ENCODE data around the gene PALD1. TPM values are rescaled to one million over a fixed set of nuclear protein-coding genes. Genes with fewer than 3 reads are reported as not detected.

The PALD1 gene
- total RNA-seq, 2 experiments from 2014 or later = 0.41 to 0.48 TPM

- Mint-ChIP-seq H3K9me3 (no peaks in the 10 kb centered on the region), H3K4me3 (no peak overlapping the region), H3K27me3 (no peaks in the 10 kb centered on the region), H3K27ac (no peak overlapping the region), H3K36me3 (no peaks in the 10 kb centered on the region), H3K4me1 (ENCODE audit: low read depth) (no peaks in the 10 kb centered on the region)
- ChIA-PET POLR2A (no interaction called here), CTCF (no interaction called here)
- no peak for DNase-seq
- intact Hi-C loops (cut with micrococcal nuclease) = no loop called here
Observed at GRCh38 chr10:70504521-70505358, 26.2 kb downstream of the PALD1 start.

DNA sequence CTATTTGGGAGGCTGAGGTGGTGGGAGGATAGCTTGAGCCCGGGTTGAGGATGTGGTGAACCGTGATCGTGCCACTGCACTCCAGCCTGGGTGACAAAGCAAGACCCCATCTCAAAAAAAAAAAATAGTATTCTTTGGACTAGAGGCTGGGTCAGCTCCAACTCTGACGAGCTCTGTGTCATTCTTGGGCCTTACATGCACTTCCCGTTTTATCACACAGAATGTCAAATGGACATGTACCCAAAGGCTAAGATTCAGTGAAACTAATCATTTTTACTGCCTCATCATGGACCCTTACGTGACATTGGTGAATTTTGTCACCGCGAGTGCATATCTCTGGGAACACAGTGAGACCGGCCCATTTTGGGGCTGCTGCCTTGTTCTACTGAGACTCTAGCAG, 27.3 kb downstream of the PALD1 start:
- intact Hi-C loops (cut with micrococcal nuclease) = no loop called here
- no peaks in the 10 kb centered on the region for H3K27me3 Mint-ChIP-seq
- ChIA-PET POLR2A (no interaction called here), CTCF (no interaction called here)
- H3K4me3 Mint-ChIP-seq = no peak overlapping the region
- DNase-seq = no peak
- H3K27ac Mint-ChIP-seq = no peak overlapping the region
- H3K36me3 Mint-ChIP-seq = no peaks in the 10 kb centered on the region
- H3K9me3 Mint-ChIP-seq = no peaks in the 10 kb centered on the region
- H3K4me1 Mint-ChIP-seq (ENCODE audit: low read depth) = no peaks in the 10 kb centered on the region

GRCh38 chr10:70507966-70508365, 29.4 kb downstream of the PALD1 start:
- ChIA-PET POLR2A (no interaction called here), CTCF (no interaction called here)
- Mint-ChIP-seq H3K36me3 (no peaks in the 10 kb centered on the region), H3K4me1 (ENCODE audit: low read depth) (no peaks in the 10 kb centered on the region), H3K9me3 (no peaks in the 10 kb centered on the region), H3K27me3 (no peaks in the 10 kb centered on the region), H3K4me3 (no peak overlapping the region), H3K27ac (no peak overlapping the region)
- no peak for DNase-seq
- intact Hi-C loops (cut with micrococcal nuclease) = no loop called here

DNA sequence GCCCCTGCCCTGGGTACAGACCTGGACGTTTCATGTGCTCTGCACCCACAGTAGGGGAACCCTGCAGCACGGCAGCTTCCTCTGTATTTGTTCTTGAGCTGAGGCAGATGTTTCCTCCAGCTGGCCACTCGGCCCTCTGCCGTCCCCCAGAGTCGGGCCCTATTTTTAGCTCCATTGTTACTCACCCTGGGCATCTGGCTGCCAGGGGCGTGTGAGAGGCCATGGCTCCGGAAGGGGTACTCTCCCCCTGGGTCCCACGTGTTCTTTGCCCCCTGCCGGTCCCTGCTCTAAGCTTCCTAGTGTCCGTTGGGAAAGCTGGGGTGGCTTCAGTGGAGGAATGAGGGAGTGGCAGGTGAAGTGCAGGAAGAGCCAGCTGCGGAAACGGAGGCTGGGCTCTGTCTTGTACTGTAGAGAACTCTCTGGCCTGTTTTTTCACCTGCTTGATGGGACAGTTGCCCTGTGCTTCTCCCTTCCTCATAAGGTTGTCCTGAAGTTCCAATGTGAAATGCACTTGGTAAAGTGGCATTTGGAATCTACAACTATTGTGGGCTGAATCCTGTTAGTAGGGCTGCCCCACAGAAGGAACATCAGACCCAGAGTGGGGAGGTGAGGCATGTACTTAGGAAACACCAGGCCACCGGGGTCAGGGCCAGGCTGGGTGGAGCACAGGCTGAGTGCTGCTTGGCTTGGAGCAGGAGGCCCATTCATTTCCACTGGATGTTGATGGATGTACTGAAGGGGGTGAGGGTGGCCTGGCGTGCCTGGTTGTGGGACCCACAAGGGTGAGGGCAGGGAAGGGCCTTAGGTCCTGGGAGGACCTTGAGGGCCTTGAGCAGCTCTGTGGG, 30.6 kb downstream of the PALD1 start:
- Mint-ChIP-seq H3K4me1 (ENCODE audit: low read depth) (peaks cover 3% of the 10 kb centered on the region), H3K36me3 (no peaks in the 10 kb centered on the region), H3K27me3 (peaks cover 2% of the 10 kb centered on the region), H3K9me3 (no peaks in the 10 kb centered on the region), H3K27ac (no peak overlapping the region), H3K4me3 (no peak overlapping the region)
- no peak for DNase-seq
- ChIA-PET CTCF (interaction anchor here (1.1 kb wide), 1 partner anchor 47 kb away, joined by 4 read pairs; no protein-coding TSS in a partner anchor), POLR2A (no interaction called here)
- intact Hi-C loops (cut with micrococcal nuclease) = no loop called here

- POLR2A ChIA-PET = no interaction called here
- H3K27ac Mint-ChIP-seq = no peak overlapping the region
- no peaks in the 10 kb centered on the region for H3K9me3 Mint-ChIP-seq
- DNase-seq = no peak
- intact Hi-C loops (cut with micrococcal nuclease) = no loop called here
- H3K4me1 Mint-ChIP-seq (ENCODE audit: low read depth) = peaks cover 3% of the 10 kb centered on the region
- H3K27me3 Mint-ChIP-seq = peaks cover 7% of the 10 kb centered on the region
- CTCF ChIA-PET = interaction anchor here (1.1 kb wide), 1 partner anchor 48 kb away, joined by 4 read pairs; no protein-coding TSS in a partner anchor
- no peak overlapping the region for H3K4me3 Mint-ChIP-seq
- H3K36me3 Mint-ChIP-seq = no peaks in the 10 kb centered on the region
Observed at GRCh38 chr10:70509757-70510147, 31.2 kb downstream of the PALD1 start.

GRCh38 chr10:70510453-70510852, 31.9 kb downstream of the PALD1 start:
- Mint-ChIP-seq H3K27ac (no peak overlapping the region), H3K4me1 (ENCODE audit: low read depth) (peaks cover 3% of the 10 kb centered on the region), H3K4me3 (no peak overlapping the region), H3K9me3 (no peaks in the 10 kb centered on the region), H3K27me3 (peaks cover 13% of the 10 kb centered on the region), H3K36me3 (no peaks in the 10 kb centered on the region)
- ChIA-PET POLR2A (no interaction called here), CTCF (no interaction called here)
- intact Hi-C loops (cut with micrococcal nuclease) = no loop called here
- DNase-seq = no peak

- Mint-ChIP-seq H3K27me3 (peaks cover 13% of the 10 kb centered on the region), H3K36me3 (no peaks in the 10 kb centered on the region), H3K4me1 (ENCODE audit: low read depth) (peaks cover 3% of the 10 kb centered on the region), H3K9me3 (no peaks in the 10 kb centered on the region), H3K27ac (no peak overlapping the region), H3K4me3 (no peak overlapping the region)
- CTCF ChIA-PET = no interaction called here
- POLR2A ChIA-PET = no interaction called here
- intact Hi-C loops (cut with micrococcal nuclease) = no loop called here
- no peak for DNase-seq
Observed at GRCh38 chr10:70510904-70511303, 32.3 kb downstream of the PALD1 start.

GRCh38 chr10:70512149-70512639, 33.6 kb downstream of the PALD1 start:
- intact Hi-C loops (cut with micrococcal nuclease) = no loop called here
- DNase-seq = no peak
- ChIA-PET POLR2A (no interaction called here), CTCF (interaction anchor here (0.6 to 0.9 kb wide), 2 partner anchors 246 to 872 kb away, joined by 3 read pairs; no protein-coding TSS in a partner anchor)
- peaks cover 3% of the 10 kb centered on the region for H3K4me1 Mint-ChIP-seq (ENCODE audit: low read depth)
- no peak overlapping the region for H3K4me3 Mint-ChIP-seq
- H3K9me3 Mint-ChIP-seq = no peaks in the 10 kb centered on the region
- H3K36me3 Mint-ChIP-seq = no peaks in the 10 kb centered on the region
- no peak overlapping the region for H3K27ac Mint-ChIP-seq
- H3K27me3 Mint-ChIP-seq = peaks cover 13% of the 10 kb centered on the region

DNA sequence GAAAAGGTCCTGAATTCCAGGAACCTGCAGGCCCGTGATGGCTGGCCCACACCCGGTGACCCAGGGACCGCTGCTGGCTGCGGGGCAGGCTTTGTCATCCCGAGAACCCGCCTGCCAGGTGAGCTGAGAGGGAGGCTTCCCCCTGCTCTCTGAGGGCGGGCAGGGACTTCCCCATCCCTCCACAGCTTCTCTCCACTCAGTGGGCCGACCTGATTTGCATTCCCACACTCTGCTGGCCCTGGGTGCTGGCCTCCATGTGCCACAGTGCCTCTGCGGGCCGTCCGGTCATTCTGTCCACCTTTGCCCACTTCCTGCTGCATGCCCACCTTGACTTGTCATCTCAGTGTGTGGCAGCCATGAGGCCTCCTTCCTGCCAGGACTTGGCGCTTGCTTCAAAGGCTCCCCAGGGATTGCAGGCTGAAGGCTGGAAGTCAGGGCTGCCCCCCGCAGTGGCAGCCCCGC, 35.3 kb downstream of the PALD1 start:
- Mint-ChIP-seq H3K27ac (no peak overlapping the region), H3K36me3 (no peaks in the 10 kb centered on the region), H3K4me1 (ENCODE audit: low read depth) (peaks cover 3% of the 10 kb centered on the region), H3K9me3 (no peaks in the 10 kb centered on the region), H3K27me3 (peaks cover 13% of the 10 kb centered on the region), H3K4me3 (no peak overlapping the region)
- DNase-seq = peak; percentile 73
- POLR2A ChIA-PET = no interaction called here
- intact Hi-C loops (cut with micrococcal nuclease) = no loop called here
- CTCF ChIA-PET = no interaction called here

DNA sequence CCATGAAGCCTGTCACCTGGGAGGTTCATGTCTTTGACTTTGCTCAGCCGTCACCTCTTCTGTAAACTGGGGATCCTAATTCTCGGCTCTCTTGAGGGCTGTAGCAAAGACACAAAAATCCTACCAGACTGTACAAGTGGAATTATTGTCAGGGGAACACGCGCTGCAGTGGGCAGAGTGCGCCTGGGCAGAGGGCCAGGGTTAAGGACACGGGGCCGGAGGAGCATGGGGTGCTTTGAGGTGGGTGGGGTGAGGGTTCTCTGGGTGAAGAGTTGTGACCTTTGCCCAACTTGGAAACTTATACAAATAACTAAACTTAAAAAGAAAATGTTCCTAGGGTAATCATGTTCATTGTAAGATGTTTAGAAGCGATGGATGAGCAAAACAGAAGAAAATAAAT, 36.0 kb downstream of the PALD1 start:
- no peak for DNase-seq
- H3K4me1 Mint-ChIP-seq (ENCODE audit: low read depth) = peaks cover 3% of the 10 kb centered on the region
- H3K36me3 Mint-ChIP-seq = no peaks in the 10 kb centered on the region
- no peaks in the 10 kb centered on the region for H3K9me3 Mint-ChIP-seq
- H3K27ac Mint-ChIP-seq = no peak overlapping the region
- H3K27me3 Mint-ChIP-seq = peaks cover 16% of the 10 kb centered on the region
- ChIA-PET CTCF (no interaction called here), POLR2A (no interaction called here)
- intact Hi-C loops (cut with micrococcal nuclease) = no loop called here
- no peak overlapping the region for H3K4me3 Mint-ChIP-seq

DNA sequence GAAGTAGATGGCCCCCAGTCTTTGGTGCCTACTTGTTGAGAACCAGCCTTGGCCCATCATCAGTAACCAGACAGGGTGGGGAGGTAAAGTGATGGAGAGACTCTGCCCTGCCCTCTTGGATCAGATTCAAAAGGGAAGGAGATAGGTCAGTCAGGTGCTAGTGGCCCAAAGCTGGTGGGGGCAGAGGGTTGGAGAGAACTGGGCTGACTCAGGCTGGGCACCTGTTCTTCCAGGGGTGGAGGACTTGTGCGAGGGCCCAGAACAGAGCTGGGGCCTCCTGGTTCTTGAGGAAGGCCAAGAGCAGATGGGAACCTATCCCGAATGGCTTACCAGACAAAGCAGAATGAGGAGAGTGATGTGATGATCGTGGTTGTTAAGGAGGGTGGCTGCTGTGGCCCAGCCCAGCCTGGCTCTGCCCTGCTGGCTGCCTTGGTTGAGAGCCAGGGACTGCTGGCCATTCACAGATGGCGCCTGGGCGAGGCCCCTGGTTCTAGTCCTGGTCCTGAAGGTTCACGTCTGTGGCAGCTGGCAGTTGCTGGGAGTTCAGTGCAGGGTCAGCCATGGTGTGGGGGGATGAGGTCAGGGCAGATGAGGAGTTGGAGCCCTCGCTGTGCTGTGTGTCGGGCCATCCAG, 36.6 kb downstream of the PALD1 start:
- Mint-ChIP-seq H3K9me3 (no peaks in the 10 kb centered on the region), H3K4me1 (ENCODE audit: low read depth) (peaks cover 3% of the 10 kb centered on the region), H3K27ac (no peak overlapping the region), H3K36me3 (no peaks in the 10 kb centered on the region), H3K4me3 (no peak overlapping the region), H3K27me3 (peaks cover 16% of the 10 kb centered on the region)
- ChIA-PET POLR2A (no interaction called here), CTCF (interaction anchor here (1.5 kb wide), 1 partner anchor 54 kb away, joined by 7 read pairs; no protein-coding TSS in a partner anchor)
- no peak for DNase-seq
- intact Hi-C loops (cut with micrococcal nuclease) = no loop called here

DNA sequence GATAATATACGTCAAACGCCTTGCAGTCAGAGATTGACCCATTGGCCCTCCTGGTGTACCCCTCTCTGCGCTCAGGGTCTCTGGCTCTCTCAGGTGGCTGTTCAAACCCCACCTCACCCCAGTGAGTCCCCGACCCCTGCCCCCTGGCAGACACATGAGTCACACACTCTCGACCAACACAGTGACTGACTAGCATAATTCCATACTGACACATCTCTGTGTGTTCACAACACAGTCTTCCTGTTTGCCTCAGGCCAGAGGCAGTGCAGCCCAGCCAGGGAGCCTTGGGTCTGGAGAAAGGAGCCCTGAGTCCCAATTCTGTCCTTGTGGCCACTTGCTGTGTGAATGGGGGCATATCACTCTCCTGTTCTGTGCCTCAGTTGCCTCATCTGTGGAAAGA, 40.1 kb downstream of the PALD1 start:
- Mint-ChIP-seq H3K4me3 (no peak overlapping the region), H3K9me3 (no peaks in the 10 kb centered on the region), H3K27me3 (peaks cover 13% of the 10 kb centered on the region), H3K27ac (no peak overlapping the region), H3K36me3 (no peaks in the 10 kb centered on the region), H3K4me1 (ENCODE audit: low read depth) (peaks cover 3% of the 10 kb centered on the region)
- POLR2A ChIA-PET = no interaction called here
- CTCF ChIA-PET = no interaction called here
- intact Hi-C loops (cut with micrococcal nuclease) = no loop called here
- DNase-seq = no peak
